ENCODE results near the gene SAPCD2.

DNA sequence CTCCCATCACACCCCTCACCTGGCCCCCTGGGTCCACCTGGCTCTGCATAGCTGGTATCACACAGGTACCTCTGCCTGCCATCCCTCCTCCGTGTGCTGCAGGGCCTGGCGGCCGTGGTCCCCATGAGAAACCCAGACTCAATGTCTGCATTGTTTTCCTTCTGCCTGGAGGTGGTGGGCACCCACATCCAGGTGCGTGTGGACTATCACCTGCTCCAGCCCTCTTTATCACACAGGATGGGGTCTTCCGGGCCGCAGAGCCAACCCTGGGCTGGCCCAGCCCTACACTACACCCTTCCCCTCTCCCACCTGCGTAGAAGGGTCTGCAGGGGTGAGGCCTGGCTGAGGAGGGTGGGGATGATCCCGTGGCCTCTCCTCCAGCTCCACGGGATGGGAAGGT is 31.4 kb downstream of the SAPCD2 start:
- TF ChIP-seq CTCF (conservative IDR thresholded peaks at IDR 0.05) (no peak), ZFX (IDR thresholded peaks at IDR 0.05) (no peak)
